Skin of body (tissue), 2 donors: ENCODE data around the gene EIF2A. TPM values are rescaled to one million over a fixed set of nuclear protein-coding genes. Genes with fewer than 3 reads are reported as not detected.
"Not testable (repeated sequence)": the region's sequence is repeated elsewhere in the genome, so short reads cannot be mapped to it uniquely, and the experiment has no call there.

Source experiments
- DNase-seq: peaks from one replicate; lab custom pipeline; 2025; lab: John Stamatoyannopoulos, UW
- total RNA-seq: library from RNA; depleted of rRNA; stranded (reverse); fragments of >200 nt; gene quantifications from one replicate; pipeline ENCODE4 v1.2.3, GENCODE V29; 2014

Gene EIF2A
- 149 TPM for total RNA-seq

GRCh38 chr3:150546226-150547044 lies at the start of gene EIF2A, which contains the start of gene SERP1:
TSS of gene EIF2A (plus strand) at chr3:150546787. CDS start at chr3:150546803, 16 bp downstream.
TSS of gene SERP1 (minus strand) at chr3:150546496. CDS start at chr3:150546135, 361 bp downstream.
- DNase-seq: peak; percentile 100

- no peak for DNase-seq
These were observed 48.6 kb upstream of the EIF2A start for GRCh38 chr3:150497956-150498355.

GRCh38 chr3:150500960-150501359 lies 45.6 kb upstream of the EIF2A start:
- not testable (repeated sequence) for DNase-seq

GRCh38 chr3:150503402-150504099 lies 43.0 kb upstream of the EIF2A start:
- DNase-seq: no peak

- no peak for DNase-seq
These were observed 42.1 kb upstream of the EIF2A start for GRCh38 chr3:150504483-150504882.

- DNase-seq: no peak
These were observed 38.2 kb upstream of the EIF2A start for GRCh38 chr3:150508401-150508800.

GRCh38 chr3:150509780-150510179 lies 36.8 kb upstream of the EIF2A start:
- DNase-seq: no peak

GRCh38 chr3:150511122-150511821 lies 35.3 kb upstream of the EIF2A start:
- no peak for DNase-seq

GRCh38 chr3:150515210-150515609 lies 31.4 kb upstream of the EIF2A start:
- DNase-seq: no peak

GRCh38 chr3:150519026-150519425 lies 27.6 kb upstream of the EIF2A start:
- no peak for DNase-seq

GRCh38 chr3:150520408-150520807 lies 26.2 kb upstream of the EIF2A start:
- no peak for DNase-seq

GRCh38 chr3:150521463-150521862 lies 25.1 kb upstream of the EIF2A start:
- no peak for DNase-seq

- no peak for DNase-seq
These were observed 23.0 kb upstream of the EIF2A start for GRCh38 chr3:150523538-150523937.

GRCh38 chr3:150527464-150528255 lies 18.9 kb upstream of the EIF2A start:
- no peak for DNase-seq

GRCh38 chr3:150528354-150528797 lies 18.2 kb upstream of the EIF2A start:
- peak; percentile 16 for DNase-seq

GRCh38 chr3:150531775-150532174 lies 14.8 kb upstream of the EIF2A start:
- no peak for DNase-seq

GRCh38 chr3:150535204-150535603 lies 11.4 kb upstream of the EIF2A start:
- no peak for DNase-seq

- DNase-seq: no peak
These were observed 8.0 kb upstream of the EIF2A start for GRCh38 chr3:150538324-150539208.

- DNase-seq: no peak
These were observed 6.3 kb upstream of the EIF2A start for GRCh38 chr3:150540297-150540696.

- DNase-seq: no peak
These were observed 5.6 kb upstream of the EIF2A start for GRCh38 chr3:150540991-150541390.
